H1 (cell line): ENCODE data around the gene C1orf174. TPM values are rescaled to one million over a fixed set of nuclear protein-coding genes. Genes with fewer than 3 reads are reported as not detected.

ENCODE experiments used
- CTCF ChIA-PET: fragments of 300-600 bp; sonication (Branson Sonifier 250); formaldehyde crosslinking; loops from one replicate; lab custom pipeline; 2021; ENCODE audit not compliant: partially characterized antibody; lab: Charles Lee
- POLR2A ChIA-PET: fragments of 300-600 bp; sonication (Branson Sonifier 250); formaldehyde crosslinking; loops from one replicate; lab custom pipeline; 2021; ENCODE audit warnings: inconsistent platforms; ENCODE audit not compliant: partially characterized antibody; lab: Charles Lee
- DNase-seq, 2 experiments: peaks; one replicate each; pipeline versions ENCODE4 v3.0.0 to v3.0.0-alpha.2; 2010 to 2022; ENCODE audit warnings: low spot score in 2 of 2, low read depth in 1 of 2, mixed read lengths in 1 of 2
- FAIRE-seq: peaks from 2 replicates; lab custom pipeline; 2011; peaks lifted over from hg19 to GRCh38; lab: Jason Lieb, UNC
- H2AFZ ChIP-seq: 2 replicates; pipeline ENCODE4 v1.8.1; 2012; ENCODE audit warnings: low read length, inconsistent platforms
- H2AK5ac ChIP-seq: 2 replicates; pipeline ENCODE4 v1.6.1; 2013; ENCODE audit warnings: low read depth, low read length
- H2BK120ac ChIP-seq: replicated peaks from 2 replicates; pipeline ENCODE3; 2013; ENCODE audit warnings: low read depth, low read length, inconsistent platforms
- H2BK12ac ChIP-seq: 2 replicates; pipeline ENCODE4 v1.6.1; 2013; ENCODE audit warnings: low read depth, low read length
- H2BK15ac ChIP-seq: 2 replicates; pipeline ENCODE4 v1.6.1; 2013; ENCODE audit warnings: low read length
- H2BK20ac ChIP-seq: 2 replicates; pipeline ENCODE4 v1.6.1; 2013; ENCODE audit warnings: low read length
- H2BK5ac ChIP-seq: 2 replicates; pipeline ENCODE4 v1.6.1; 2013; ENCODE audit warnings: low read depth, low read length
- H3K14ac ChIP-seq: 2 replicates; pipeline ENCODE4 v1.6.1; 2013; ENCODE audit warnings: inconsistent platforms; ENCODE audit not compliant: insufficient read length
- H3K18ac ChIP-seq: 2 replicates; pipeline ENCODE4 v1.6.1; 2013; ENCODE audit warnings: low read length; ENCODE audit errors: extremely low read depth
- H3K23ac ChIP-seq: 2 replicates; pipeline ENCODE4 v1.6.1; 2013; ENCODE audit warnings: inconsistent platforms; ENCODE audit not compliant: insufficient read length
- H3K23me2 ChIP-seq: 2 replicates; pipeline ENCODE4 v1.6.1; 2013; ENCODE audit warnings: low read depth, low read length
- H3K27ac ChIP-seq: 2 replicates; pipeline ENCODE4 v1.6.1; 2011; ENCODE audit warnings: low read depth, low read length, inconsistent platforms
- H3K27me3 ChIP-seq, 4 experiments: replicated peaks in 1 of 4; 1 replicate in 1 of 4; 2 replicates in 3 of 4; pipeline versions ENCODE4 v1.6.1 to v1.8.1; 2011 to 2013; ENCODE audit warnings: low read length in 3 of 4, mild to moderate bottlenecking in 3 of 4, inconsistent platforms in 2 of 4, mixed read lengths in 2 of 4, moderate library complexity in 1 of 4; ENCODE audit not compliant: control insufficient read depth in 3 of 4, insufficient read depth in 3 of 4; ENCODE audit errors: extremely low read depth in 1 of 4
- H3K36me3 ChIP-seq, 4 experiments: 2 replicates each; pipeline versions ENCODE4 v1.6.1 to v1.8.1; 2011 to 2013; ENCODE audit warnings: mild to moderate bottlenecking in 4 of 4, low read length in 3 of 4, moderate library complexity in 2 of 4, control low read depth in 1 of 4, inconsistent platforms in 1 of 4; ENCODE audit not compliant: insufficient read depth in 4 of 4, control insufficient read depth in 2 of 4
- H3K4ac ChIP-seq: replicated peaks from 2 replicates; pipeline ENCODE3; 2013; ENCODE audit warnings: low read length, low read depth, mixed read lengths, inconsistent platforms; ENCODE audit not compliant: insufficient read length
- H3K4me1 ChIP-seq, 4 experiments: replicated peaks in 1 of 4; 1 replicate in 1 of 4; 2 replicates in 3 of 4; pipeline versions ENCODE4 v1.6.1 to v1.8.1; 2011 to 2013; ENCODE audit warnings: low read length in 3 of 4, inconsistent platforms in 2 of 4, mixed read lengths in 1 of 4; ENCODE audit not compliant: insufficient read depth in 4 of 4, control insufficient read depth in 3 of 4
- H3K4me2 ChIP-seq, 2 experiments: 2 replicates each; pipeline versions ENCODE4 v1.6.1 to v1.8.1; 2011 to 2013; ENCODE audit warnings: low read depth in 2 of 2, low read length in 2 of 2, control low read depth in 1 of 2, inconsistent platforms in 1 of 2, mild to moderate bottlenecking in 1 of 2; ENCODE audit not compliant: insufficient read depth in 1 of 2
- H3K4me3 ChIP-seq, 4 experiments: fragments of 200-600, 300-600 bp in 1 of 4; sonication (generic), shearing (Covaris generic), sonication (Bioruptor Twin) in 1 of 4; 2 replicates each; pipeline versions ENCODE4 v1.5.1 to v1.8.1; 2011 to 2016; ENCODE audit warnings: low read length in 4 of 4, low read depth in 3 of 4, control low read depth in 2 of 4, inconsistent platforms in 2 of 4, mild to moderate bottlenecking in 2 of 4, mixed read lengths in 1 of 4, moderate library complexity in 1 of 4; ENCODE audit not compliant: insufficient read depth in 2 of 4; ENCODE audit errors: extremely low read depth in 1 of 4
- H3K56ac ChIP-seq: replicated peaks from 2 replicates; pipeline ENCODE3; 2013; ENCODE audit warnings: low read depth, mild to moderate bottlenecking, mixed read lengths, low read length, inconsistent platforms; ENCODE audit not compliant: insufficient read length
- H3K79me1 ChIP-seq: 2 replicates; pipeline ENCODE4 v1.6.1; 2013; ENCODE audit warnings: low read depth, low read length, control low read depth
- H3K79me2 ChIP-seq, 2 experiments: 2 replicates each; pipeline versions ENCODE4 v1.6.1 to v1.8.1; 2012 to 2013; ENCODE audit warnings: low read length in 2 of 2, mild to moderate bottlenecking in 2 of 2, inconsistent platforms in 1 of 2; ENCODE audit not compliant: insufficient read depth in 2 of 2, control insufficient read depth in 1 of 2
- H3K9ac ChIP-seq, 4 experiments: replicated peaks in 1 of 4; 1 replicate in 1 of 4; 2 replicates in 3 of 4; pipeline versions ENCODE4 v1.6.1 to v1.8.1; 2011 to 2013; ENCODE audit warnings: low read depth in 3 of 4, low read length in 3 of 4, control low read depth in 2 of 4, mild to moderate bottlenecking in 2 of 4, moderate library complexity in 2 of 4, inconsistent platforms in 1 of 4; ENCODE audit errors: extremely low read depth in 1 of 4
- H3K9me3 ChIP-seq, 2 experiments: 2 replicates each; pipeline versions ENCODE4 v1.6.1 to v1.8.1; 2012 to 2013; ENCODE audit warnings: mild to moderate bottlenecking in 2 of 2, moderate library complexity in 2 of 2, control low read depth in 1 of 2, inconsistent platforms in 1 of 2, low read depth in 1 of 2, low read length in 1 of 2, mixed read lengths in 1 of 2; ENCODE audit not compliant: insufficient read depth in 2 of 2
- H4K20me1 ChIP-seq, 2 experiments: replicated peaks in 1 of 2; 2 replicates each; pipeline versions ENCODE3 to v1.8.1; 2011 to 2013; ENCODE audit warnings: inconsistent platforms in 2 of 2, low read length in 2 of 2, mild to moderate bottlenecking in 1 of 2; ENCODE audit not compliant: insufficient read depth in 2 of 2, control insufficient read depth in 1 of 2
- H4K5ac ChIP-seq: 2 replicates; pipeline ENCODE4 v1.6.1; 2013; ENCODE audit warnings: low read length, low read depth, mixed read lengths, inconsistent platforms; ENCODE audit not compliant: insufficient read length
- H4K8ac ChIP-seq: 2 replicates; pipeline ENCODE4 v1.8.0; 2013; ENCODE audit warnings: mild to moderate bottlenecking, moderate library complexity, low read length, inconsistent platforms; ENCODE audit not compliant: insufficient read depth; ENCODE audit errors: extremely low read depth
- H4K91ac ChIP-seq: replicated peaks from 2 replicates; pipeline ENCODE3; 2013; ENCODE audit warnings: low read length, mixed read lengths, inconsistent platforms; ENCODE audit not compliant: insufficient read length
- CHD1 ChIP-seq: IDR thresholded peaks from 2 replicates; pipeline ENCODE4 v1.6.1; 2012; ENCODE audit warnings: low read depth, low read length, improper control_type of control experiment
- GTF2F1 ChIP-seq: IDR thresholded peaks from 2 replicates; pipeline ENCODE4 v1.6.1; 2012; ENCODE audit warnings: low read depth, low read length, improper control_type of control experiment, borderline replicate concordance
- POU5F1 ChIP-seq: IDR thresholded peaks from 2 replicates; pipeline ENCODE4 v1.6.1; 2011; ENCODE audit warnings: low read depth, mild to moderate bottlenecking, low read length, moderate library complexity
- WGBS, 2 experiments: shearing (Covaris generic) in 1 of 2; methylation state at CpG; one replicate each; pipeline versions ENCODE4 v1.1.6 to v1.1.7; 2013 to 2015; ENCODE audit warnings: low lambda C conversion rate in 2 of 2, mixed read lengths in 2 of 2, inconsistent platforms in 1 of 2, low coverage in 1 of 2, missing lambda C conversion rate in 1 of 2; ENCODE audit not compliant: insufficient replicate concordance in 2 of 2, insufficient coverage in 1 of 2, insufficient read length in 1 of 2; ENCODE audit errors: extremely low coverage in 1 of 2, missing lambda C conversion rate in 1 of 2; 5-methylcytosine and 5-hydroxymethylcytosine counted together
- polyA plus RNA-seq, 7 experiments: library from polyadenylated mRNA; depleted of rRNA in 3 of 7; stranded (reverse) in 5 of 7; unstranded in 2 of 7; fragments of >200 nt in 5 of 7; fragments of 200-250 nt in 2 of 7; gene quantifications; 1 replicate in 5 of 7; 2 replicates in 1 of 7; 4 replicates in 1 of 7; pipeline versions ENCODE4 v1.2.1 to v1.2.3, GENCODE V29; 2011 to 2013; ENCODE audit warnings: missing spikeins in 2 of 7, mixed read lengths in 2 of 7
- total RNA-seq: library from RNA; stranded (reverse); fragmentation: NEBNext Ultra II Directional; extraction: Animal tissue kit (Norgen Biotek cat#: 25700); gene quantifications from 2 replicates; pipeline ENCODE4 v1.2.1, GENCODE V29; 2021

C1orf174 gene
- total and polyA plus RNA-seq, 2 of the 8 experiments (the other 6 are each of a cell fraction or from before 2014, with no cell fraction given) = 28.4 to 32.4 TPM

DNA sequence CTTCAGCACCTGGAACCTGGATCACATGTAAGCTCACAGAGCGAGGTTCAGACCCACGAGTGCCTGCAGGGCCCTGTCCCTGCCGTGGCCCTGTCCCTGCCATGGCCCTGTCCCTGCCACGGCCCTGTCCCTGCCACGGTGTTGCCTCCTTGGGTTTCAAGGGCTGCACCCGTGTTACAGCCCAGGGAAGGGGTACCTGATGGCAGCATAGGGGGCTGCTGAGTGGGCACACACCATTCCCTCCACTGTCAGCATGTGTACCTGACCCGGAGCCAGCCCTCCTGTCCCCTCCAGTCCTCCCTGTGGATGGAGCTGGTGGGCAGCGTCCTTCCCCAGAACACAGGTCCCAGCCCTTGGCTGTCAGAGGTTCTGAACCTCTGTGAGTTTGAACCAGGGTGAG, 27.5 kb downstream of the C1orf174 start:
- H2BK20ac ChIP-seq = no peak overlapping the region
- peaks cover 0 to 8% of the 10 kb centered on the region in 2 experiments; a peak in 1 of 4 replicates for H3K9me3 ChIP-seq
- H3K79me2 ChIP-seq = no peaks in the 10 kb centered on the region
- H2AFZ ChIP-seq = no peak overlapping the region
- CTCF ChIA-PET = interaction anchor here (1.3 to 1.5 kb wide), 3 partner anchors 13 to 713 kb away, joined by 3 to 7 read pairs (median 5); no protein-coding TSS in a partner anchor
- H3K36me3 ChIP-seq = peaks cover 0 to 9% (median 1%) of the 10 kb centered on the region in 4 experiments; a peak in 4 of 8 replicates
- H3K9ac ChIP-seq = no peak overlapping the region
- H3K79me1 ChIP-seq = no peaks in the 10 kb centered on the region
- H3K56ac ChIP-seq = no peak overlapping the region
- H3K23ac ChIP-seq = no peak overlapping the region
- 96% methylated on average over 8 of the region's 8 CpGs; no CpG with 5 or more reads in 1 of the 2 experiments for WGBS, 2 experiments
- no peaks in the 10 kb centered on the region for H3K27me3 ChIP-seq
- no peak overlapping the region for H2BK5ac ChIP-seq
- no peak overlapping the region for H3K18ac ChIP-seq
- H3K4me2 ChIP-seq = no peak overlapping the region
- H3K27ac ChIP-seq = no peak overlapping the region
- H3K23me2 ChIP-seq = no peaks in the 10 kb centered on the region; the same call in 1 of the 2 replicates
- no peak overlapping the region for H4K8ac ChIP-seq
- no peak for DNase-seq
- H3K4ac ChIP-seq = no peak overlapping the region
- POLR2A ChIA-PET = no interaction called here
- no peak overlapping the region for H2BK120ac ChIP-seq
- H4K20me1 ChIP-seq = no peaks in the 10 kb centered on the region
- H4K5ac ChIP-seq = no peak overlapping the region
- no peak overlapping the region for H3K14ac ChIP-seq
- H2BK12ac ChIP-seq = no peak overlapping the region
- no peaks in the 10 kb centered on the region for H3K4me1 ChIP-seq
- no peak overlapping the region for H3K4me3 ChIP-seq
- no peak for FAIRE-seq
- H4K91ac ChIP-seq = no peak overlapping the region
- H2BK15ac ChIP-seq = no peak overlapping the region
- no peak overlapping the region for H2AK5ac ChIP-seq
- TF ChIP-seq CHD1 = no peak
- no peak for TF ChIP-seq GTF2F1
- TF ChIP-seq POU5F1 = no peak
